Kidney (tissue), 14 donors: ENCODE results near the gene ZNF326. TPM values are rescaled to one million over a fixed set of nuclear protein-coding genes. Genes with fewer than 3 reads are reported as not detected.

Experiments
- DNase-seq, 5 donors: peaks; one replicate each; pipeline ENCODE4 v3.0.0-alpha.2; 2013 to 2020
- FAIRE-seq: peaks from 2 replicates; lab custom pipeline; 2012; peaks lifted over from hg19 to GRCh38; lab: Jason Lieb, UNC
- H3K27ac ChIP-seq, 2 donors: one replicate each; pipeline ENCODE4 v1.7.0; 2013; ENCODE audit warnings: low read depth in 2 of 2, low read length in 2 of 2, inconsistent platforms in 1 of 2
- H3K27me3 ChIP-seq: one replicate; pipeline ENCODE4 v1.7.1; 2013; ENCODE audit warnings: low read length, inconsistent platforms; ENCODE audit not compliant: control insufficient read depth, insufficient read depth
- H3K36me3 ChIP-seq, 3 donors: one replicate each; pipeline versions ENCODE4 v1.7.0 to v1.7.1; 2013; ENCODE audit warnings: low read length in 3 of 3, control low read depth in 1 of 3, inconsistent platforms in 1 of 3; ENCODE audit not compliant: insufficient read depth in 3 of 3, control insufficient read depth in 2 of 3
- H3K4me1 ChIP-seq, 3 donors: one replicate each; pipeline versions ENCODE4 v1.7.0 to v1.7.1; 2013; ENCODE audit warnings: low read length in 3 of 3, inconsistent platforms in 1 of 3, low read depth in 1 of 3; ENCODE audit not compliant: control insufficient read depth in 2 of 3, insufficient read depth in 2 of 3
- H3K4me3 ChIP-seq, 3 donors: one replicate each; pipeline versions ENCODE4 v1.7.0 to v1.8.1; 2013; ENCODE audit warnings: low read length in 3 of 3, control low read depth in 1 of 3, inconsistent platforms in 1 of 3
- H3K9ac ChIP-seq, 3 donors: one replicate each; pipeline versions ENCODE4 v1.7.0 to v1.7.1; 2013; ENCODE audit warnings: low read length in 3 of 3, control low read depth in 1 of 3, inconsistent platforms in 1 of 3
- H3K9me3 ChIP-seq, 3 donors: one replicate each; pipeline versions ENCODE4 v1.7.0 to v1.7.1; 2013; ENCODE audit warnings: low read length in 3 of 3, control low read depth in 1 of 3, inconsistent platforms in 1 of 3; ENCODE audit not compliant: control insufficient read depth in 2 of 3, insufficient read depth in 1 of 3
- CTCF ChIP-seq: IDR thresholded peaks from 3 replicates; pipeline ENCODE4 v1.5.1; 2012; ENCODE audit warnings: mild to moderate bottlenecking, moderate library complexity, borderline replicate concordance; ENCODE audit not compliant: insufficient read depth; ENCODE audit errors: extremely low read depth
- intact Hi-C: fragments of 100-400 bp; cut with DNase I; formaldehyde crosslinking; loops from one replicate; pipeline ENCODE4 v1.11.1; 2022
- polyA plus RNA-seq: library from polyadenylated mRNA; stranded (reverse); fragments of 350-450 nt; fragmentation: Illumina TruSeq; extraction: RNeasy Lipid Tissue Mini Kit (QIAGEN cat#74804); gene quantifications from one replicate; pipeline ENCODE4 v1.2.3, GENCODE V29; 2014; ENCODE audit warnings: low read depth, low replicate concordance; ENCODE audit not compliant: insufficient read depth
- total RNA-seq: library from RNA; stranded (reverse); fragmentation: NEBNext Ultra II Directional; extraction: Animal tissue kit (Norgen Biotek cat#: 25700); gene quantifications from one replicate; pipeline ENCODE4 v1.2.1, GENCODE V29; 2021
- donor health status: control.
- donor health status: control.
- donor health status: control.
- donor health status: control.
- donor health status: control.
- donor health status: DM: yes; HTN: yes; CAD: no.
- donor health status: Normal renal cell carcinoma (clear cell type).

ZNF326 gene
- total and polyA plus RNA-seq, 2 donors from 2014 or later = 10.6 to 25.6 TPM

- TF ChIP-seq CTCF = no peak
- FAIRE-seq (no peak), DNase-seq (no peak)
- Histone ChIP-seq H3K9me3 (no peaks in the 10 kb centered on the region), H3K36me3 (no peaks in the 10 kb centered on the region), H3K27me3 (no peaks in the 10 kb centered on the region), H3K4me3 (no peak overlapping the region), H3K9ac (no peak overlapping the region), H3K4me1 (peaks cover 0 to 6% (median 0%) of the 10 kb centered on the region in 3 donors), H3K27ac (no peak overlapping the region)
- intact Hi-C loops = no loop called here
Measured at GRCh38 chr1:89950703-89951102, 44.2 kb upstream of the ZNF326 start.

GRCh38 chr1:89951766-89952604 lies 42.9 kb upstream of the ZNF326 start:
- intact Hi-C loops = no loop called here
- no peak overlapping the region for H3K4me3 ChIP-seq
- no peak overlapping the region for H3K27ac ChIP-seq

GRCh38 chr1:89952605-89953130 lies 42.2 kb upstream of the ZNF326 start:
- DNase-seq = no peak
- no peak overlapping the region for H3K27ac ChIP-seq
- H3K4me3 ChIP-seq = no peak overlapping the region
- no peak for TF ChIP-seq CTCF
- H3K9me3 ChIP-seq = no peaks in the 10 kb centered on the region
- no peaks in the 10 kb centered on the region for H3K27me3 ChIP-seq
- H3K36me3 ChIP-seq = no peaks in the 10 kb centered on the region
- H3K4me1 ChIP-seq = peaks cover 0 to 6% (median 0%) of the 10 kb centered on the region in 3 donors
- FAIRE-seq = no peak
- intact Hi-C loops = no loop called here
- H3K9ac ChIP-seq = no peak overlapping the region

More at GRCh38 chr1:89951766-89952604, 42.9 kb upstream of the ZNF326 start:
- H3K9ac ChIP-seq = no peak overlapping the region
- FAIRE-seq = no peak
- no peaks in the 10 kb centered on the region for H3K27me3 ChIP-seq
- H3K9me3 ChIP-seq = no peaks in the 10 kb centered on the region
- DNase-seq = no peak
- H3K4me1 ChIP-seq = peaks cover 0 to 6% (median 0%) of the 10 kb centered on the region in 3 donors
- TF ChIP-seq CTCF = no peak
- no peaks in the 10 kb centered on the region for H3K36me3 ChIP-seq
